Stimulated activated CD4-positive, alpha-beta T cell treated with anti-CD3 and anti-CD28 coated beads, TNF-alpha, amount 100 ng/mL, for 48 hours (primary cell): Measurements from ENCODE around the gene LAMA1.

Experiments
- DNase-seq, 3 donors: peaks; one replicate each; pipeline ENCODE4 v3.0.0-alpha.2; 2020; ENCODE audit warnings: low read depth in 3 of 3

LAMA1 gene

GRCh38 chr18:7112936-7113335 lies 4.7 kb downstream of the LAMA1 start:
- DNase-seq: no peak

- no peak for DNase-seq
These were observed 6.5 kb downstream of the LAMA1 start for GRCh38 chr18:7111134-7111533.

- DNase-seq: no peak
These were observed 11.7 kb downstream of the LAMA1 start for GRCh38 chr18:7105943-7106342.

- no peak for DNase-seq
These were observed 12.3 kb downstream of the LAMA1 start for GRCh38 chr18:7105268-7105667.

GRCh38 chr18:7104649-7105048 lies 12.9 kb downstream of the LAMA1 start:
- DNase-seq: no peak

GRCh38 chr18:7102131-7102530 lies 15.5 kb downstream of the LAMA1 start:
- DNase-seq: no peak

- DNase-seq: no peak
These were observed 20.8 kb downstream of the LAMA1 start for GRCh38 chr18:7096838-7097237.

- no peak for DNase-seq
These were observed 23.2 kb downstream of the LAMA1 start for GRCh38 chr18:7094427-7094826.

- DNase-seq: no peak
These were observed 26.8 kb downstream of the LAMA1 start for GRCh38 chr18:7090771-7091170.

GRCh38 chr18:7089369-7089768 lies 28.2 kb downstream of the LAMA1 start:
- DNase-seq: no peak

GRCh38 chr18:7084080-7085065 lies 33.2 kb downstream of the LAMA1 start:
- no peak for DNase-seq

GRCh38 chr18:7082671-7083070 lies 34.9 kb downstream of the LAMA1 start:
- DNase-seq: no peak

GRCh38 chr18:7079231-7079630 lies 38.4 kb downstream of the LAMA1 start:
- no peak for DNase-seq

- DNase-seq: no peak
These were observed 45.0 kb downstream of the LAMA1 start for GRCh38 chr18:7072593-7072992.

- DNase-seq: no peak
These were observed 46.0 kb downstream of the LAMA1 start for GRCh38 chr18:7071600-7071999.

- DNase-seq: no peak
These were observed 47.1 kb downstream of the LAMA1 start for GRCh38 chr18:7070466-7070865.

- DNase-seq: no peak
These were observed 48.6 kb downstream of the LAMA1 start for GRCh38 chr18:7068871-7069590.

GRCh38 chr18:7066965-7067555 lies 50.5 kb downstream of the LAMA1 start:
- no peak for DNase-seq

GRCh38 chr18:7065736-7066135 lies 51.9 kb downstream of the LAMA1 start:
- DNase-seq: no peak

- no peak for DNase-seq
These were observed 53.3 kb downstream of the LAMA1 start for GRCh38 chr18:7064346-7064745.

- no peak for DNase-seq
These were observed 54.8 kb downstream of the LAMA1 start for GRCh38 chr18:7062811-7063210.

- DNase-seq: no peak
These were observed 55.4 kb downstream of the LAMA1 start for GRCh38 chr18:7062236-7062635.

- DNase-seq: no peak
These were observed 58.3 kb downstream of the LAMA1 start for GRCh38 chr18:7059276-7059675.
